Naive thymus-derived CD4-positive, alpha-beta T cell (primary cell): ENCODE results near the gene DUSP23. TPM values are rescaled to one million over a fixed set of nuclear protein-coding genes. Genes with fewer than 3 reads are reported as not detected.

Experiments
- ATAC-seq: fragments of 150-1000 bp; cut with Tn5 transposase; 2 replicates; pipeline ENCODE4 v1.10.0; 2021; ENCODE audit warnings: mild to moderate bottlenecking, moderate library complexity
- CTCF ChIA-PET: fragments of 350-600 bp; sonication (Branson Sonifier 250); formaldehyde crosslinking; loops from one replicate; lab custom pipeline; 2021; ENCODE audit warnings: antibody characterized with exemption; lab: Charles Lee
- POLR2A ChIA-PET: fragments of 350-600 bp; sonication (Branson Sonifier 250); formaldehyde crosslinking; loops from one replicate; lab custom pipeline; 2021; ENCODE audit warnings: antibody characterized with exemption, inconsistent platforms; lab: Charles Lee
- DNase-seq, 9 donors: peaks; one replicate each; pipeline versions ENCODE4 v3.0.0 to v3.0.0-alpha.2; 2020 to 2022; ENCODE audit warnings: mixed read lengths in 1 of 9
- H3K27ac ChIP-seq: one replicate; pipeline ENCODE4 v1.7.0; 2013; ENCODE audit warnings: mild to moderate bottlenecking, low read depth, low read length, moderate library complexity
- H3K27me3 ChIP-seq, 2 donors: one replicate each; pipeline ENCODE4 v1.7.0; 2013; ENCODE audit warnings: low read length in 2 of 2, mild to moderate bottlenecking in 2 of 2, moderate library complexity in 2 of 2; ENCODE audit not compliant: control insufficient read depth in 2 of 2, insufficient read depth in 2 of 2
- H3K36me3 ChIP-seq, 3 experiments: 1 replicate in 2 of 3; 2 replicates in 1 of 3; pipeline ENCODE4 v1.7.0; 2013; ENCODE audit warnings: low read length in 3 of 3, mild to moderate bottlenecking in 3 of 3, moderate library complexity in 1 of 3; ENCODE audit not compliant: insufficient read depth in 3 of 3, control insufficient read depth in 2 of 3
- H3K4me1 ChIP-seq, 2 donors: one replicate each; pipeline ENCODE4 v1.7.0; 2013; ENCODE audit warnings: low read length in 2 of 2, mild to moderate bottlenecking in 2 of 2, moderate library complexity in 1 of 2; ENCODE audit not compliant: control insufficient read depth in 2 of 2, insufficient read depth in 2 of 2
- H3K4me3 ChIP-seq: 2 replicates; pipeline ENCODE4 v1.7.0; 2013; ENCODE audit warnings: mild to moderate bottlenecking, low read length
- H3K9me3 ChIP-seq, 3 experiments: 1 replicate in 2 of 3; 2 replicates in 1 of 3; pipeline ENCODE4 v1.7.0; 2013; ENCODE audit warnings: low read length in 3 of 3; ENCODE audit not compliant: control insufficient read depth in 2 of 3
- H3K27ac Mint-ChIP-seq, 9 donors: one replicate each; pipeline ENCODE4 v1.8.0; 2020 to 2022; ENCODE audit warnings: mixed read lengths in 9 of 9, mild to moderate bottlenecking in 8 of 9, moderate library complexity in 5 of 9, inconsistent platforms in 2 of 9
- H3K27me3 Mint-ChIP-seq, 5 donors: one replicate each; pipeline ENCODE4 v1.8.0; 2021 to 2022; ENCODE audit warnings: mixed read lengths in 5 of 5, mild to moderate bottlenecking in 1 of 5
- H3K36me3 Mint-ChIP-seq, 5 donors: one replicate each; pipeline ENCODE4 v1.8.0; 2020 to 2022; ENCODE audit warnings: mixed read lengths in 5 of 5, mild to moderate bottlenecking in 3 of 5, inconsistent platforms in 1 of 5
- H3K4me1 Mint-ChIP-seq, 7 donors: one replicate each; pipeline ENCODE4 v1.8.0; 2020 to 2022; ENCODE audit warnings: mixed read lengths in 7 of 7, mild to moderate bottlenecking in 3 of 7, inconsistent platforms in 1 of 7
- H3K4me3 Mint-ChIP-seq, 10 donors: one replicate each; pipeline ENCODE4 v1.8.0; 2020 to 2022; ENCODE audit warnings: mild to moderate bottlenecking in 10 of 10, mixed read lengths in 10 of 10, moderate library complexity in 6 of 10, inconsistent platforms in 2 of 10
- H3K9me3 Mint-ChIP-seq, 11 donors: one replicate each; pipeline ENCODE4 v1.8.0; 2020 to 2022; ENCODE audit warnings: mixed read lengths in 11 of 11, mild to moderate bottlenecking in 4 of 11, inconsistent platforms in 1 of 11, moderate library complexity in 1 of 11
- intact Hi-C, 2 donors: fragments of 100-400 bp; cut with micrococcal nuclease; formaldehyde crosslinking; loops; one replicate each; pipeline ENCODE4 v1.15.1; 2023
- polyA plus RNA-seq, 2 donors: library from polyadenylated mRNA; unstranded; fragments of 300-500 nt; fragmentation: Illumina TruSeq; gene quantifications; one replicate each; pipeline ENCODE4 v1.2.3, GENCODE V29; 2021
- total RNA-seq, 6 experiments: library from RNA in 5 of 6; stranded (reverse) in 5 of 6; gene quantifications; 1 replicate in 5 of 6; 2 replicates in 1 of 6; pipeline ENCODE4 v1.2.3 and lab custom pipeline; 2021 to 2026

DUSP23 gene
- total and polyA plus RNA-seq, 7 experiments from 2014 or later = 7.4 to 38.0 (median 13.9) TPM

DNA sequence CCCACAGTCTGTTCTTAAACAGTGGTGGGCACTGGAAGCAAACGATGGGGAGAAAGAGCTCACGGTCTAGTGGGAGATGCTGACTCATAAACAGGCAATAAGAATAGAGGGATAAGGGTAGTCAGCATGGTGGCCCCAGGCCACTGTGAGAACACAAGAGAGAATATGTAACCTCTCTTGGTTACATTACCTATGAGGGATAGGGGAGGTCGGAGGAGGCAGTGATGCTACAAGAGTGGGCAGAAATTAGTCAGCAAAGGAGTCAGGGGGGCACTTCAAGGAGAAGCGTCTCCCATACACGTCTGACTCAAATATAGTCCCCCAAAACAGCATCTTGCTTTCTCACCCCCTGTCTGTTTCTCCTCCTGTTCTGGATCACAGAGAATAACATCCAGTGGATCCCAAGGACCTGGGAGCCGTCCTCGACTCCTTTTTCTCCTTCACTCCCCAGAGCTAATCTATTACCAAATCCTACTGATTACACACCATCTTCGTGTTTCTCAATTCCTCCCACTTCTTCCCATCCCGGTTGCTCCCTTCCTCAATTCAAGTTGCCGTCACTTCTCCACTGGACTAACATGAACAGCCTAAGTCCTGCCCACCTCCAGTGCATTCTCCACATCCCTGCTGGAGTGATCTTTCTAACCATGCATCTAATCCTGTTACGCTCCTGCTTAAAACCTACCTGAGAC, 48.0 kb downstream of the DUSP23 start:
- H3K9me3 Mint-ChIP-seq = peaks cover 0 to 16% (median 4%) of the 10 kb centered on the region in 11 donors
- CTCF ChIA-PET = interaction anchor here (1.0 kb wide), 1 partner anchor 64 kb away, joined by 3 read pairs; no protein-coding TSS in a partner anchor
- H3K27ac Mint-ChIP-seq = peak overlapping the region in 3 of 9 donors; percentile 3 to 32 (median 14)
- H3K27ac ChIP-seq = no peak overlapping the region
- peaks cover 0 to 30% (median 0%) of the 10 kb centered on the region in 5 donors for H3K36me3 Mint-ChIP-seq
- H3K27me3 Mint-ChIP-seq = peaks cover 0 to 42% (median 0%) of the 10 kb centered on the region in 5 donors
- peak overlapping the region; percentile 11 for H3K4me3 ChIP-seq
- H3K4me1 Mint-ChIP-seq = peaks cover 44 to 62% (median 48%) of the 10 kb centered on the region in 7 donors
- DNase-seq = no peak
- no peaks in the 10 kb centered on the region for H3K36me3 ChIP-seq
- intact Hi-C loops = loop anchor here in 1 of 2 donors (5.0 kb wide), 1 partner anchor 46 kb away; the partner anchor contains the start of gene DUSP23
- H3K9me3 ChIP-seq = peaks cover 0 to 7% (median 0%) of the 10 kb centered on the region in 3 experiments
- ATAC-seq = no peak
- POLR2A ChIA-PET = no interaction called here
- H3K4me1 ChIP-seq = peaks cover 31 to 50% of the 10 kb centered on the region in 2 donors
- no peaks in the 10 kb centered on the region for H3K27me3 ChIP-seq
- H3K4me3 Mint-ChIP-seq = peak overlapping the region in 5 of 10 donors; percentile 9 to 53 (median 42)

- no peaks in the 10 kb centered on the region for H3K36me3 ChIP-seq
- Mint-ChIP-seq H3K27ac (peak overlapping the region in 3 of 9 donors; percentile 3 to 32 (median 9)), H3K36me3 (peaks cover 0 to 30% (median 0%) of the 10 kb centered on the region in 5 donors), H3K9me3 (peaks cover 0 to 16% (median 4%) of the 10 kb centered on the region in 11 donors), H3K27me3 (peaks cover 0 to 39% (median 0%) of the 10 kb centered on the region in 5 donors), H3K4me3 (peak overlapping the region in 4 of 10 donors; percentile 9 to 78 (median 44)), H3K4me1 (peaks cover 44 to 57% (median 48%) of the 10 kb centered on the region in 7 donors)
- H3K4me1 ChIP-seq = peaks cover 31 to 45% of the 10 kb centered on the region in 2 donors
- CTCF ChIA-PET = interaction anchor here (0.6 to 1.0 kb wide), 2 partner anchors 64 to 738 kb away, joined by 3 read pairs; no protein-coding TSS in a partner anchor
- DNase-seq (no peak), ATAC-seq (peak; percentile 79)
- H3K27ac ChIP-seq = no peak overlapping the region
- H3K9me3 ChIP-seq = peaks cover 0 to 7% (median 0%) of the 10 kb centered on the region in 3 experiments
- H3K27me3 ChIP-seq = no peaks in the 10 kb centered on the region
- intact Hi-C loops = loop anchor here in 1 of 2 donors (5.0 kb wide), 1 partner anchor 47 kb away; the partner anchor contains the start of gene DUSP23
- POLR2A ChIA-PET = interaction anchor here (0.6 kb wide), 1 partner anchor 14 kb away, joined by 3 read pairs; no protein-coding TSS in a partner anchor
- H3K4me3 ChIP-seq = no peak overlapping the region
Observed at GRCh38 chr1:159829273-159829634, 48.5 kb downstream of the DUSP23 start.

- Histone ChIP-seq H3K4me3 (no peak overlapping the region), H3K9me3 (peaks cover 0 to 7% (median 0%) of the 10 kb centered on the region in 3 experiments), H3K36me3 (no peaks in the 10 kb centered on the region), H3K27ac (no peak overlapping the region), H3K27me3 (no peaks in the 10 kb centered on the region), H3K4me1 (peaks cover 31 to 38% of the 10 kb centered on the region in 2 donors)
- peaks cover 0 to 35% (median 0%) of the 10 kb centered on the region in 5 donors for H3K27me3 Mint-ChIP-seq
- peaks cover 42 to 51% (median 45%) of the 10 kb centered on the region in 7 donors for H3K4me1 Mint-ChIP-seq
- ATAC-seq (no peak), DNase-seq (no peak)
- no peak overlapping the region for H3K27ac Mint-ChIP-seq
- peaks cover 0 to 16% (median 4%) of the 10 kb centered on the region in 11 donors for H3K9me3 Mint-ChIP-seq
- CTCF ChIA-PET = interaction anchor here (0.6 kb wide), 1 partner anchor 739 kb away, joined by 3 read pairs; no protein-coding TSS in a partner anchor
- H3K4me3 Mint-ChIP-seq = no peak overlapping the region
- intact Hi-C loops = loop anchor here in 1 of 2 donors (5.0 kb wide), 1 partner anchor 48 kb away; the partner anchor contains the start of gene DUSP23
- H3K36me3 Mint-ChIP-seq = peaks cover 0 to 27% (median 0%) of the 10 kb centered on the region in 5 donors
- POLR2A ChIA-PET = interaction anchor here (0.6 kb wide), 1 partner anchor 13 kb away, joined by 3 read pairs; no protein-coding TSS in a partner anchor
Observed at GRCh38 chr1:159829822-159830465, 49.2 kb downstream of the DUSP23 start.

DNA sequence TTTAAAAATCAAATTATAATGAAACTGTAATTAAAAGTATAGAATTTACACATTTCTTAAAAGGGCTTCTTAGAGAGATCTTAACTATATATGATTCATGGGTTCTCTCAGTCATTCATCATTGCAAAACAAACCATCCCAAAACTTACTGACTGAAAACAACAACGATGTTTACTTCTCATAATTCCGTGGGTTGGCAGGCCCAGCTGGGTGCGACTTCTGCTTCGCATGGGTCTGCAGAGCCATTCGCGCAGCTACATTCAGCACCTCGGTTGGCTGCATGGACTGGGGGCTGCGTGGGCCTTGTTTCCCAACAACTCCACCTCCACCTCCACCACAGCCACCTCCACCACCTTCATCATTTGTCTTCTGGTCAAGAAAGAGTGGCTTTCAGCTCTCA, 50.0 kb downstream of the DUSP23 start:
- H3K27ac Mint-ChIP-seq = no peak overlapping the region
- DNase-seq (no peak), ATAC-seq (no peak)
- Histone ChIP-seq H3K27ac (no peak overlapping the region), H3K9me3 (peaks cover 0 to 7% (median 0%) of the 10 kb centered on the region in 3 experiments), H3K4me3 (no peak overlapping the region), H3K4me1 (peaks cover 24 to 30% of the 10 kb centered on the region in 2 donors), H3K36me3 (no peaks in the 10 kb centered on the region), H3K27me3 (no peaks in the 10 kb centered on the region)
- peaks cover 0 to 38% (median 0%) of the 10 kb centered on the region in 5 donors for H3K27me3 Mint-ChIP-seq
- CTCF ChIA-PET = no interaction called here
- no peak overlapping the region for H3K4me3 Mint-ChIP-seq
- H3K36me3 Mint-ChIP-seq = peaks cover 0 to 27% (median 0%) of the 10 kb centered on the region in 5 donors
- intact Hi-C loops = no loop called here
- POLR2A ChIA-PET = no interaction called here
- H3K4me1 Mint-ChIP-seq = peaks cover 35 to 44% (median 38%) of the 10 kb centered on the region in 7 donors
- H3K9me3 Mint-ChIP-seq = peaks cover 0 to 16% (median 4%) of the 10 kb centered on the region in 11 donors

DNA sequence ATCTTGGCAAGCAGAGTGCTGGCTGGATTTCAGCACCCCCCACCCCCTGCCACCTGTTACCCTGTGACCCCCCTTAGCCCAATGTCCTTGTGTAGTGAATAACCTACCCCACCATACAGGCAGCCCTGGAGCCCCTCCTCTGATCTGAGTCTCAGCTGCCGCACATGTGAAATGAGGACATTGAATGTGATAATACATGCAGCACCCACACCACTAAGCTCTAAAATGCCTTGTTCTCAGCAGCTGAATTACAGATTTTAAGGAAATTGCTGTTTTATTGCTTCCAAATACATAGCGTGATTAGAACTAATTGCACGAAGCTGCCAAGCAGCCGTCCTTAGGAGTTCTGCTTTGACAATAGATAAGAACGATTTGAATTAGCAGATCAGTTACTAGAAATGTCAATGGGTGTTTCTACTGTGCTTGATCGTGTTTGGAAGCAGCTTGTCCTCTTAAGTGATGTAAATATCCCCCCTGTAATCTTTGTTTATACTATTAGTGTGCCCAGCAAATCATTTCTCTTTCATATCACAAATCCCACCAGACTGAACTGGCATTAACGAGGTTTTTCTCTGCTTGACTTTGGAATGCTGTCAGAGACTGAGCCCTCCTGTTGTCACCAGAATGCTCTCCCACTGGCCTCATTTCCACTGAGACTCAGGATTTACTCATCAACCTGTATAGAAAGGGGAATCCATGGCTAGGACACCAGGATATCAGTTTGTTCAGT, 50.8 kb downstream of the DUSP23 start:
- ChIA-PET CTCF (no interaction called here), POLR2A (no interaction called here)
- peaks cover 16 to 23% of the 10 kb centered on the region in 2 donors for H3K4me1 ChIP-seq
- H3K36me3 ChIP-seq = no peaks in the 10 kb centered on the region
- ATAC-seq = no peak
- peaks cover 0 to 16% (median 4%) of the 10 kb centered on the region in 11 donors for H3K9me3 Mint-ChIP-seq
- peaks cover 0 to 7% (median 0%) of the 10 kb centered on the region in 3 experiments for H3K9me3 ChIP-seq
- no peak overlapping the region for H3K27ac Mint-ChIP-seq
- no peak overlapping the region for H3K4me3 Mint-ChIP-seq
- intact Hi-C loops = no loop called here
- peaks cover 26 to 35% (median 29%) of the 10 kb centered on the region in 7 donors for H3K4me1 Mint-ChIP-seq
- no peak overlapping the region for H3K4me3 ChIP-seq
- DNase-seq = no peak
- H3K27me3 ChIP-seq = no peaks in the 10 kb centered on the region
- peaks cover 0 to 22% (median 2%) of the 10 kb centered on the region in 5 donors for H3K36me3 Mint-ChIP-seq
- H3K27me3 Mint-ChIP-seq = peaks cover 0 to 41% (median 0%) of the 10 kb centered on the region in 5 donors
- H3K27ac ChIP-seq = no peak overlapping the region
